Cerebellar cortex (tissue), 1 donor: Measurements from ENCODE around the gene ENTPD3.
"Not testable (repeated sequence)": the region's sequence is repeated elsewhere in the genome, so short reads cannot be mapped to it uniquely, and the experiment has no call there.

Experiments
- DNase-seq: peaks from one replicate; pipeline ENCODE4 v3.0.0-alpha.2; 2015; ENCODE audit warnings: low spot score

The ENTPD3 gene

GRCh38 chr3:40407007-40407406, 20.0 kb downstream of the ENTPD3 start:
- no peak for DNase-seq

- no peak for DNase-seq
These were observed 20.6 kb downstream of the ENTPD3 start for GRCh38 chr3:40407611-40408010.

GRCh38 chr3:40414270-40414669, 27.3 kb downstream of the ENTPD3 start:
- no peak for DNase-seq

GRCh38 chr3:40417845-40418543, 31.0 kb downstream of the ENTPD3 start:
- no peak for DNase-seq

GRCh38 chr3:40422861-40423260, 35.9 kb downstream of the ENTPD3 start:
- no peak for DNase-seq

- DNase-seq, result no peak
These were observed 40.2 kb downstream of the ENTPD3 start for GRCh38 chr3:40427045-40427669.

- DNase-seq, result no peak
These were observed 45.8 kb downstream of the ENTPD3 start for GRCh38 chr3:40432793-40433192.

GRCh38 chr3:40437889-40438288, 50.9 kb downstream of the ENTPD3 start:
- no peak for DNase-seq

- DNase-seq, result no peak
These were observed 58.1 kb downstream of the ENTPD3 start for GRCh38 chr3:40445062-40445461.

GRCh38 chr3:40445880-40446279, 58.9 kb downstream of the ENTPD3 start:
- no peak for DNase-seq

- DNase-seq, result no peak
These were observed 63.5 kb downstream of the ENTPD3 start for GRCh38 chr3:40450438-40450837.

- DNase-seq, result no peak
These were observed 64.6 kb downstream of the ENTPD3 start for GRCh38 chr3:40451551-40451950.

- DNase-seq, result no peak
These were observed 65.1 kb downstream of the ENTPD3 start for GRCh38 chr3:40452057-40452456.

GRCh38 chr3:40452562-40452875, 65.5 kb downstream of the ENTPD3 start:
- DNase-seq, result no peak

GRCh38 chr3:40452876-40453730, 66.1 kb downstream of the ENTPD3 start:
- DNase-seq, result peak; percentile 100

GRCh38 chr3:40453933-40454332, 66.9 kb downstream of the ENTPD3 start:
- no peak for DNase-seq

- no peak for DNase-seq
These were observed 68.3 kb downstream of the ENTPD3 start for GRCh38 chr3:40455328-40455727.

- no peak for DNase-seq
These were observed 69.4 kb downstream of the ENTPD3 start for GRCh38 chr3:40456279-40456939.

- peak; percentile 97 for DNase-seq
These were observed 70.2 kb downstream of the ENTPD3 start, which contains the start of gene RPL14 for GRCh38 chr3:40456940-40457823. RPL14 (plus strand) TSS chr3:40457339; CDS start chr3:40457472, 133 bp downstream.

GRCh38 chr3:40458473-40458872, 71.5 kb downstream of the ENTPD3 start:
- no peak for DNase-seq

- DNase-seq, result not testable (repeated sequence)
These were observed 73.5 kb downstream of the ENTPD3 start for GRCh38 chr3:40460481-40460880.
